GM12892 (cell line): ENCODE data around the gene DIS3L.

Source experiments
- POLR2A ChIP-seq: IDR thresholded peaks from 2 replicates; pipeline ENCODE4 v1.6.1; 2011; ENCODE audit warnings: low read depth, low read length, control low read depth
- POLR2AphosphoS5 ChIP-seq: IDR thresholded peaks from 2 replicates; pipeline ENCODE4 v1.6.1; 2011; ENCODE audit warnings: low read depth, low read length, control low read depth
- TAF1 ChIP-seq: IDR thresholded peaks from 2 replicates; pipeline ENCODE4 v1.6.1; 2011; ENCODE audit warnings: low read depth, mild to moderate bottlenecking, control low read depth, low read length, borderline replicate concordance

DNA sequence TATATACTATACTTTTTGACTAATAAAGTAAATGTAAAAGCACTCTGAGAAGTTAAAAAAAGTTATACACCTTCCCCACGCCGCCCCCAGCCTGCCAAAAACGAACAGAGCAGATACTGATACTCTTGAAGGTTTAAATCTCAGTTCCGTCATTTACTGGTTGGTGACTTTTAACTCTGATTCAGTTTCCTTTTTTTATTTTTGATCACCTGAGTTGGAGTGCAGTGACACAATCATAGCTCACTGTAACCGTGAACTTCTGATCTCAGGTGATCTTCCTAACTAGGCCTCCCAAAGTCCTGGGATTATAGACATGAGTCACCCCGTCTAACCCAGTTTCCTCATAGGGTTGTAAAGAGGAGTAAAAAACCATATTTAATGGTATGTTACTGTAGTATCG lies 66.4 kb downstream of the DIS3L start:
- TF ChIP-seq POLR2AphosphoS5 = no peak
- no peak for TF ChIP-seq POLR2A
- no peak for TF ChIP-seq TAF1
